Activated CD8-positive, alpha-beta memory T cell treated with anti-CD3 and anti-CD28 coated beads, Interleukin-2, amount 50 U/mL, for 24 hours (primary cell): Measurements from ENCODE around the gene MEN1.

Experiments
- DNase-seq: peaks from one replicate; pipeline ENCODE4 v3.0.0-alpha.2; 2020; ENCODE audit errors: extremely low read depth

MEN1 gene

GRCh38 chr11:64801561-64802369, 8.6 kb downstream of the MEN1 start:
- no peak for DNase-seq

GRCh38 chr11:64801158-64801464, 9.2 kb downstream of the MEN1 start:
- no peak for DNase-seq

DNA sequence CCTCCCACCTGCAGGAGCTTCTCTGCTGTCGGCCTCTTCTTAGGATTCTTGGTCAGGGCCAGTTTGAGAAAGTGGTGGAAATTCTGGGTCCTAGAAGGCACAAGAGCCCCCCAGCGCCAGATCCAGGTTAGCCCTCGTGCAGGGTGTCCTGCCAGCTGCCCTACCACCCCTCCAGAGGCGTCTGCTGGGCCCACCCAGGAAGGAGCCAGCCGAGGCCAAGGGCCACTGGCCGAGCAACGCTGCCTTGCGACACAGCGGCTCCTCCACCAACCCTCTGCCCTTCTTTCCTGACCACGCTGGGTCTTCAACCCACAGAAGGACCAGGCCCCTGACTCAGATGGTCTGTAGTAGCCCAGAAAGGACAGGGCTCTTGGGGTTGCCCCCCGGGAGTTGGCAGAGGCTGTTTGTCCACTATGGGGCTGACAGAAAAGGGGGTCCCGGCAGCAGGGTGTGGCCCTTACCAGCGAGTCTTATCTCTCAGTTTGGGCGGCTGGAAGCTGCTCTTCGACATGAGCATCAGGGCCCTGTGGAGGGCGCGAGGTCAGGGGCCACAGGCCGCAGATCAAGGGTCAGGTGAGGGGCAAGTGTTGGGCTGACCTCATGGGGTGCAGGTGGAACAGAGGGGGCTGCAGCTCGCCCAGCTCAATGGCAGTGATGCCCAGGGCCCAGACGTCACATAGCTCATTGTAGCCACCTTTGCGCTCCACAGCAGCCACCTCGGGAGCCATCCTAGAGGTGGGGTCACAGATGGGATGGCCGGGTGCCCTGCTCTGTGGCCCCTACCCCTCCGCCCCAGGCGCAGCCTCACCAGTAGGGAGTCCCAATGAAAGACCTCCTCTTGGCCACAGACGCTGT, 9.8 kb downstream of the MEN1 start:
- no peak for DNase-seq

DNA sequence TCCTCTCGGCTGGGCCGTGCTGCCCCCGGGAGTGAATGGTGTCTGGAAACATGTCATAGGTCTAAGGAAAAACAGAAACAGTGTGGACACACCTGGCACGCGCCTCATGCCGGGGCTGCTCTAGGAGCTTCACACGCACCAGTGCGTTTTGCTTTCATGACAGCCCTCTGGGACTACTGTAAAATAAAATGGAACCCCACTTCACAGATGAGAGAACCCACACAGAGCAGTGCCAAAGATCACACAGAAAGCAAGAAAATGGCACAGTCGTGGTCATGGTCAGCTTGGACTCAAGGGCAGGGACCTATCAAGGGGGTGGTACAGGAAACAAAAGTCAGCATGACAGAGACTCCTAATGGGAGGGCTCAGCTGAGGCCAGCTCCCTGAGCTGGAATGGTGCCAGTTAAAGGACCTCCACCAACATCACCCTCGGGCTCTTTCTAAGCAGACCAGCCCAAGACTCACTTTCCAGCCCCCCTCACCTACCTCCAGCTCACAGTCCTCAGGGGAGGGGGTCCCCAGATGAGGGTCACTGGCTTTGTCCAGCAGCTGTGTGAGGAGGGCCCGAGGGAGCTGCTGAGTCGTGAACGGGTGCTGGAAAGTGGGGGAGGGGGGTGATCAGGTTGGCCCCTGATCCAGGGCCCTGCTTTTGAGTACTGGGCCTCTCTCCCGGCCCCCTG, 10.6 kb downstream of the MEN1 start:
- no peak for DNase-seq

DNA sequence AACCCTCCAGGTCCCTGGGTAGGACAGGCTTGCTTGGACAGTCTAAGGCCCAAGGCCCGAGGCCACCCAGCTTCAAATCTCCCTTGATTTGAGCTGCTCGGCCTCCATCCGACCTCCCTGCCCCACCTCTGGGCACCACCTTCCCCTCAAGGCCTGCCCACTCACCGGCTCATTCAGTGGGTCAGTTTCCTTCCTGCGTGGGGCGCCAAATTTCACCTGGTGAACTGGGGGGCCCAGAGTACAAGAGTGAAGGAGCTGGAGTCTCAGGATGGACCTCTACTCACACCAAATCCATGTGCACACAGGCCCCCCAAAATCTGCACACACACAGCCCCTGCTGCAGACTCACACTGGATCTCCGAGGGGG, 11.1 kb downstream of the MEN1 start:
- DNase-seq, result no peak

- DNase-seq, result no peak
Observed at GRCh38 chr11:64796757-64797541, 13.4 kb downstream of the MEN1 start.

- DNase-seq, result no peak
Observed at GRCh38 chr11:64796047-64796756, 14.1 kb downstream of the MEN1 start.

- no peak for DNase-seq
Observed at GRCh38 chr11:64794526-64794925, 15.8 kb downstream of the MEN1 start.

DNA sequence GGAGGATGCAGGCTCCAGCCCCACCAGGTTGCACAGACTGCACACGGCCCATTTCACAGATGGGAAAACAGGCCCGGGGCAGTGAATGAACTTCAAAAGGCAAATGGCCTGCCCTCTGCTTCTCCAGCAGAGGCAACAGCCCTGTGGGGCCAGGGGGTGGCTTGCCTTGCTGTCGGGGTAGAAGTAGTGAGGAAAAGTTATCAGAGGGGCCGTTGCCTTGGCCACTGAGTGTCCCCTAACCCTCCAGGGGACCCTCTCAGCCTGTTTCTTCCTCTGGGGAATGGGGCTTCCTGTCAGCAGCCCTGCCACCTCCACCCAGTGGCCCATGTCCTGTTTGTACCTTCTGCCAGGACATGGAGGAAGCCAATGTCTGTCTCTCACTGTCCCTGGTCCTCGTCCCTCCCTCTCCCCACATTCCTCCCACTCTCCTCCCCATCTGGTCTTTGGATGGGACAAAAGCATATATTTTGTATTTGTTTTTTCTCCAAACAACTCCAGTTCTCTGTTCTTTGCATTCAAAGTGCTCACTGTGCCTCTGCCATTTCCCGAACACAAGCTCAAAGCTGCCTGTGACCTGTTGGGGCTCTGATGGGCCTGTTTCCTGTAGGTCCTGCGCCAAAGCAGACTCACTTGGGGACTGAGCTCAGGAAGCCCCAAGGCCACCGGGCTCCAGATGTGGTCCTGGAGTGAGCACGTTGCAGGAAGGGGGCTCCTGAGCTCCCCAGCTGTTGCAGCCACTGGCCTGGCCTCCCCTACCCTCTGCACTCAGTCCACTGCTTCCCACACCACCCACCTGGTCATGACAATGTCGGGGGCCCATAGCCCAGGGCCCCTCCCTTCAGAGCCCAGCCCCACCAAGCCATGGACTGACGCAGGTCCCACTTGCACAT, 16.8 kb downstream of the MEN1 start:
- DNase-seq, result no peak

DNA sequence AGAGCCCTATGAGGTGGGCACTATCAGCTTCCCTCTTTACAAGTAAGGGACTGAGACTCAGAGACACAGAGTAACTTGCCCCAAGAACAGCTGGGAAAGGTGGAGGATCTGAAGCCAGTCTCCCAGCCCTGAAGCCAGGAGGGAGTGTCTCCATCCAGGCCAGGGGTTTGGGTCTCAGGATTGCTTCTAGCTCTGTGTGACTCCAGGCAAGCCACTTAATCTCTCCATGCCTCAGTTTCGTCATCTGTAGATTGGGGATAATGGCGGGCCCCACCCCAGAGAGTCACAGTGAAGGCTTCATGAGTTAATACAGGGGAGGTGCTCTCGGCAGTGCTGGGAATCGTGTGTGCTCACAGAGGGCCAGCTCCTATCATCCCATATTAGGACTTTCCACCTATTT, 17.9 kb downstream of the MEN1 start:
- DNase-seq, result no peak

- DNase-seq, result no peak
Observed at GRCh38 chr11:64791781-64792291, 18.5 kb downstream of the MEN1 start.

- DNase-seq, result no peak
Observed at GRCh38 chr11:64790205-64791095, 19.9 kb downstream of the MEN1 start.

- no peak for DNase-seq
Observed at GRCh38 chr11:64789331-64790204, 20.8 kb downstream of the MEN1 start.

- DNase-seq, result no peak
Observed at GRCh38 chr11:64788321-64789215, 21.8 kb downstream of the MEN1 start.

GRCh38 chr11:64787526-64788320, 22.6 kb downstream of the MEN1 start:
- DNase-seq, result no peak

GRCh38 chr11:64786308-64786707, 24.0 kb downstream of the MEN1 start:
- DNase-seq, result no peak
